NT2/D1 (cell line): Measurements from ENCODE around the gene HOMER1.

Source experiments
- DNase-seq: peaks from one replicate; pipeline ENCODE4 v3.0.0-alpha.2; 2011; ENCODE audit warnings: low read depth, low spot score
- H3K27me3 ChIP-seq: 2 replicates; pipeline ENCODE4 v1.6.0; 2011; ENCODE audit warnings: mild to moderate bottlenecking; ENCODE audit not compliant: insufficient read length, insufficient read depth
- H3K36me3 ChIP-seq: 2 replicates; pipeline ENCODE4 v1.6.1; 2011; ENCODE audit warnings: mild to moderate bottlenecking, low read length, mixed read lengths; ENCODE audit not compliant: insufficient read depth, insufficient read length
- H3K4me1 ChIP-seq: 2 replicates; pipeline ENCODE4 v1.5.1; 2011; ENCODE audit not compliant: insufficient read depth, insufficient read length
- H3K4me3 ChIP-seq: 2 replicates; pipeline ENCODE4 v1.5.1; 2011; ENCODE audit warnings: low read depth; ENCODE audit not compliant: insufficient read length
- H3K9ac ChIP-seq: 2 replicates; pipeline ENCODE4 v1.6.0; 2011; ENCODE audit warnings: low read depth; ENCODE audit not compliant: insufficient read length
- H3K9me3 ChIP-seq: 2 replicates; pipeline ENCODE4 v1.5.1; 2011; ENCODE audit warnings: mild to moderate bottlenecking, low read length; ENCODE audit not compliant: insufficient read depth
- SUZ12 ChIP-seq: IDR thresholded peaks from 2 replicates; pipeline ENCODE4 v1.6.1; 2011; ENCODE audit not compliant: insufficient read length, insufficient read depth; ENCODE audit errors: extremely low read depth
- YY1 ChIP-seq: IDR thresholded peaks from 2 replicates; pipeline ENCODE4 v1.6.1; 2011; ENCODE audit not compliant: insufficient read length, insufficient read depth
- ZNF274 ChIP-seq: IDR thresholded peaks from 2 replicates; pipeline ENCODE4 v1.6.1; 2011; ENCODE audit warnings: mild to moderate bottlenecking, low read depth, low read length

The HOMER1 gene

GRCh38 chr5:79508354-79508753 is 5.6 kb downstream of the HOMER1 start:
- Histone ChIP-seq H3K36me3 (peaks cover 3% of the 10 kb centered on the region), H3K4me3 (no peak overlapping the region), H3K9me3 (no peaks in the 10 kb centered on the region), H3K9ac (no peak overlapping the region), H3K27me3 (no peaks in the 10 kb centered on the region), H3K4me1 (peaks cover 3% of the 10 kb centered on the region)
- TF ChIP-seq SUZ12 = no peak
- TF ChIP-seq ZNF274 = no peak
- no peak for TF ChIP-seq YY1
- no peak for DNase-seq

DNA sequence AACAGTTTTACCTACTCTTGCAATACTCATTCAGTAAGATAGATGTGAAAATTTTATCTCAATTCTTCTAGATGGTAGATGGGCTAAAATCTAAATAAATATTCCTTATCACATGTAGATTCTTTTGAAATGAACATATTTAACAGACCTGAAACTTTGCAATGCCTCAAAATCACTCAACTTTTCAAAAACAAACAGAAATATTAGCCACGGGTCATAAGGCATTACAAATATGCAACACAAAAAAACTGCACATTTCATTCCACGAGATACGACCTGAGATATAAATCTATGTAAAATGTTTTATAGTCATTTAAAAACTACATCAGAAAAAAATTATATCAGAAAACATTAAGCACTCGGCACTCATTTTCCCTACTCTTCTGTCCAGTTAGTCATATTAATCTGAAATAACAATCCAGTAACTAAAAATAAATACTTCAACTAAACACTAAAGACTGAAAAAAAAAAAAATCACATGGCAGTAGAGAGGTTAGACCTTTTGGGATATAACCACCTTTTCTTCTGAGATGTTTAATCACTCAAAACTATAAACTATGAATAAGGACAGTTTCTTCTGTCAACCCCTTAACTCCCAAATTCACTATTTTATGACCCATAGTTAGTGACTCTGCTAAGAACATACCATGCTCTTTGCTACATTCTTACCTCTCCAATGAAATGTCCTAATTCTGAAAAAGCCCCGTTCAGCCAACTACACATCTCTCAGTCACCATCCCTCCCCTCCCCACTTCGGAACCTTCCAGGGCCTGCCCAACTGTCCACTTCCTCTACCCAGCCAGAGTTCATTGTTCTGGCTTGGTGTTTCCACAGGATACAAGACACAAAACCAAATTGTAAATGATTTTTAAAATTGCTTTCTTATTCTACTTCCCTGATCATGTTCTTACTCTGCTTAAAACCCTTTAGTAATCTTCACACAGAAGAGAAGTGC is 6.4 kb downstream of the HOMER1 start:
- Histone ChIP-seq H3K9ac (no peak overlapping the region), H3K36me3 (peaks cover 3% of the 10 kb centered on the region), H3K27me3 (no peaks in the 10 kb centered on the region), H3K4me1 (peaks cover 3% of the 10 kb centered on the region), H3K9me3 (no peaks in the 10 kb centered on the region), H3K4me3 (no peak overlapping the region)
- TF ChIP-seq ZNF274 = no peak
- TF ChIP-seq SUZ12 = no peak
- no peak for DNase-seq

GRCh38 chr5:79505138-79505537 is 8.8 kb downstream of the HOMER1 start:
- Histone ChIP-seq H3K27me3 (no peaks in the 10 kb centered on the region), H3K36me3 (no peaks in the 10 kb centered on the region), H3K4me1 (no peaks in the 10 kb centered on the region), H3K4me3 (no peak overlapping the region), H3K9ac (no peak overlapping the region), H3K9me3 (no peaks in the 10 kb centered on the region)
- no peak for DNase-seq
- TF ChIP-seq SUZ12 (no peak), YY1 (no peak), ZNF274 (no peak)

GRCh38 chr5:79503794-79504495 is 10.0 kb downstream of the HOMER1 start:
- no peak for TF ChIP-seq ZNF274
- Histone ChIP-seq H3K4me3 (no peak overlapping the region), H3K27me3 (no peaks in the 10 kb centered on the region), H3K9me3 (no peaks in the 10 kb centered on the region), H3K9ac (no peak overlapping the region), H3K4me1 (no peaks in the 10 kb centered on the region), H3K36me3 (no peaks in the 10 kb centered on the region)
- no peak for DNase-seq

- TF ChIP-seq ZNF274 (no peak), YY1 (no peak), SUZ12 (no peak)
- Histone ChIP-seq H3K4me1 (no peaks in the 10 kb centered on the region), H3K27me3 (no peaks in the 10 kb centered on the region), H3K9me3 (no peaks in the 10 kb centered on the region), H3K9ac (no peak overlapping the region), H3K36me3 (no peaks in the 10 kb centered on the region), H3K4me3 (no peak overlapping the region)
- DNase-seq = no peak
Observed at GRCh38 chr5:79499640-79500273, 14.2 kb downstream of the HOMER1 start.

GRCh38 chr5:79495311-79495710 is 18.6 kb downstream of the HOMER1 start:
- H3K36me3 ChIP-seq = no peaks in the 10 kb centered on the region
- no peak for TF ChIP-seq SUZ12
- no peak for TF ChIP-seq ZNF274
- TF ChIP-seq YY1 = no peak
- H3K27me3 ChIP-seq = no peaks in the 10 kb centered on the region
- H3K9me3 ChIP-seq = no peaks in the 10 kb centered on the region
- DNase-seq = no peak
- H3K4me1 ChIP-seq = no peaks in the 10 kb centered on the region
- no peak overlapping the region for H3K4me3 ChIP-seq
- H3K9ac ChIP-seq = no peak overlapping the region

DNA sequence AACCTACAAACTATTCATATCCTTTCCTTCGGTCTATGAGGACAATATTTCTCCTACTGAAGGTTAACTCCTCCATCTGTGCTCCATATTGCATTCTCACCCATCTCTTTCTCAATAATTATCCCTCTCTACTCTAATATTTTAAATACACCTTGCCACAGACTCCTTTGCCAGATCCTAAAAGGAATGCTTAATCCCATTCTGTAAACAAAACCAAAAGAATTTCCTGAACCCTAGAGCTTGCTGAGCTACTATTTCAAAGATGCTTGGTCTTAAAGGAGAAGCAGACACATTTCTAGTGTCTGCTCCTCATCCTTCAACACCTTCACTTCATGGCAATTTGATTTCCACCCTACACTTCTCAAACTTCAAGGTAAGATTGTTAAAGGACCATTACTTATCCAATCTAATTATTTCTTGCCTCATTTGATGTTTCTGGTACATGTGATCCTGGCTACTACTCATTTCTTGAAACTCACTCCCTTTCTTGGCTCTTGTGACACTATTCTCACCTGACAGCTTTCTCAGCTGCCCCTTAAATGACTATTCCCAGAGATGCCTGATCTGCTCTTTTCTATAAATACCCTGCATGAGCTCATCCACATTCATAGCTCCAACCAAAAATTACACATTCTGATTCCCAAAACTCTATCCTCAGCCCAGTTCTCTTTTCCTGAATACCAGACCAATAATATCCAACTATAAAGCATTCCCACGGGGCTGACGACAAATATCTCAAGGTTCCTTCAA is 20.2 kb downstream of the HOMER1 start:
- no peak for DNase-seq
- Histone ChIP-seq H3K4me1 (no peaks in the 10 kb centered on the region), H3K9me3 (no peaks in the 10 kb centered on the region), H3K4me3 (no peak overlapping the region), H3K9ac (no peak overlapping the region), H3K36me3 (no peaks in the 10 kb centered on the region), H3K27me3 (no peaks in the 10 kb centered on the region)
- no peak for TF ChIP-seq YY1
- no peak for TF ChIP-seq SUZ12
- no peak for TF ChIP-seq ZNF274
